ENCODE measurements around the gene SH3BP2. TPM values are rescaled to one million over a fixed set of nuclear protein-coding genes. Genes with fewer than 3 reads are reported as not detected.
A peak's percentile ranks its signal among the peaks of the same experiment; 100 is the strongest.

The SH3BP2 gene
- total RNA-seq, 1 donor from 2014 or later: 43.2 TPM

GRCh38 chr4:2832309-2832980, 39.6 kb downstream of the SH3BP2 start:
- peaks cover 59% of the 10 kb centered on the region for H3K4me1 Mint-ChIP-seq
- POLR2A ChIA-PET: interaction anchor here (0.6 to 1.5 kb wide), 6 partner anchors 11 to 1162 kb away, joined by 3 to 15 read pairs (median 4); partner anchors contain the start of gene ADD1
- H3K27me3 Mint-ChIP-seq: no peaks in the 10 kb centered on the region
- H3K27ac Mint-ChIP-seq: peak overlapping the region; percentile 83
- peaks cover 35% of the 10 kb centered on the region for H3K36me3 Mint-ChIP-seq (ENCODE audit: low read depth)
- H3K9me3 Mint-ChIP-seq: no peaks in the 10 kb centered on the region
- intact Hi-C loops (cut with micrococcal nuclease): loop anchor here (1.0 to 5.0 kb wide), 5 partner anchors 15 to 100 kb away; no protein-coding TSS in a partner anchor
- peak overlapping the region; percentile 67 for H3K4me3 Mint-ChIP-seq
- CTCF ChIA-PET: no interaction called here
- peak; percentile 65 for DNase-seq
- ATAC-seq (ENCODE audit: low read depth): peak; percentile 85
- no peak for TF ChIP-seq CTCF (IDR thresholded peaks at IDR 0.05)

GRCh38 chr4:2832981-2833670, 40.2 kb downstream of the SH3BP2 start:
- ChIA-PET CTCF (no interaction called here), POLR2A (interaction anchor here (0.6 to 1.5 kb wide), 5 partner anchors 15 to 1162 kb away, joined by 3 to 15 read pairs (median 5); no protein-coding TSS in a partner anchor)
- ATAC-seq (ENCODE audit: low read depth) (peak; percentile 8), DNase-seq (no peak)
- Mint-ChIP-seq H3K4me1 (peaks cover 65% of the 10 kb centered on the region), H3K27me3 (no peaks in the 10 kb centered on the region), H3K27ac (peak overlapping the region; percentile 83), H3K4me3 (peak overlapping the region; percentile 67), H3K9me3 (no peaks in the 10 kb centered on the region), H3K36me3 (ENCODE audit: low read depth) (peaks cover 31% of the 10 kb centered on the region)
- TF ChIP-seq CTCF (IDR thresholded peaks at IDR 0.05): no peak
- intact Hi-C loops (cut with micrococcal nuclease): loop anchor here (1.0 to 5.0 kb wide), 5 partner anchors 16 to 99 kb away; no protein-coding TSS in a partner anchor

- no peak for TF ChIP-seq CTCF (IDR thresholded peaks at IDR 0.05)
- no peaks in the 10 kb centered on the region for H3K27me3 Mint-ChIP-seq
- DNase-seq (peak; percentile 23), ATAC-seq (ENCODE audit: low read depth) (no peak)
- no peak overlapping the region for H3K4me3 Mint-ChIP-seq
- intact Hi-C loops (cut with micrococcal nuclease): loop anchor here (5.0 kb wide), 1 partner anchor 99 kb away; no protein-coding TSS in a partner anchor
- ChIA-PET POLR2A (interaction anchor here (0.8 to 2.7 kb wide), 5 partner anchors 15 to 48 kb away, joined by 3 to 29 read pairs (median 12); no protein-coding TSS in a partner anchor), CTCF (interaction anchor here (1.5 kb wide), 1 partner anchor 13 kb away, joined by 3 read pairs; no protein-coding TSS in a partner anchor)
- no peaks in the 10 kb centered on the region for H3K9me3 Mint-ChIP-seq
- H3K36me3 Mint-ChIP-seq (ENCODE audit: low read depth): peaks cover 27% of the 10 kb centered on the region
- no peak overlapping the region for H3K27ac Mint-ChIP-seq
- peaks cover 71% of the 10 kb centered on the region for H3K4me1 Mint-ChIP-seq
These were observed 40.8 kb downstream of the SH3BP2 start for GRCh38 chr4:2833671-2834000.

GRCh38 chr4:2834001-2834921, 41.4 kb downstream of the SH3BP2 start:
- no peak overlapping the region for H3K4me3 Mint-ChIP-seq
- intact Hi-C loops (cut with micrococcal nuclease): loop anchor here (2.0 to 5.0 kb wide), 2 partner anchors 98 to 297 kb away; partner anchors contain the start of gene FAM193A
- H3K36me3 Mint-ChIP-seq (ENCODE audit: low read depth): peaks cover 22% of the 10 kb centered on the region
- H3K4me1 Mint-ChIP-seq: peaks cover 76% of the 10 kb centered on the region
- ChIA-PET POLR2A (interaction anchor here (0.5 to 2.9 kb wide), 18 partner anchors 9 to 264 kb away, joined by 3 to 29 read pairs (median 4); partner anchors contain the start of gene ADD1), CTCF (interaction anchor here (1.5 to 1.7 kb wide), 2 partner anchors 13 to 70 kb away, joined by 3 to 4 read pairs; no protein-coding TSS in a partner anchor)
- H3K27ac Mint-ChIP-seq: peak overlapping the region; percentile 80
- DNase-seq: peak; percentile 31
- no peaks in the 10 kb centered on the region for H3K27me3 Mint-ChIP-seq
- H3K9me3 Mint-ChIP-seq: no peaks in the 10 kb centered on the region
- TF ChIP-seq CTCF (IDR thresholded peaks at IDR 0.05): no peak
- ATAC-seq (ENCODE audit: low read depth): no peak

Data from activated B cell treated with CpG ODN at 0.5 μM for 24 hours (primary cell).